ENCODE measurements around the gene TENM3.

Gene TENM3

GRCh38 chr4:182307746-182308145, 64.5 kb downstream of the TENM3 start:
- peak; percentile 39 for DNase-seq (ENCODE audit: extremely low read depth, low read depth)
- no peak for TF ChIP-seq CTCF (IDR thresholded peaks at IDR 0.05; ENCODE audit: low read depth, low read length)

- TF ChIP-seq CTCF (IDR thresholded peaks at IDR 0.05; ENCODE audit: low read depth, low read length): no peak
- no peak for DNase-seq (ENCODE audit: extremely low read depth, low read depth)
These were observed 66.7 kb downstream of the TENM3 start for GRCh38 chr4:182309877-182310276.

- TF ChIP-seq CTCF (IDR thresholded peaks at IDR 0.05; ENCODE audit: low read depth, low read length): no peak
- no peak for DNase-seq (ENCODE audit: extremely low read depth, low read depth)
These were observed 67.1 kb downstream of the TENM3 start for GRCh38 chr4:182310316-182310715.

- no peak for TF ChIP-seq CTCF (IDR thresholded peaks at IDR 0.05; ENCODE audit: low read depth, low read length)
- no peak for DNase-seq (ENCODE audit: extremely low read depth, low read depth)
These were observed 67.8 kb downstream of the TENM3 start for GRCh38 chr4:182310962-182311361.

GRCh38 chr4:182314537-182314936, 71.3 kb downstream of the TENM3 start:
- no peak for TF ChIP-seq CTCF (IDR thresholded peaks at IDR 0.05; ENCODE audit: low read depth, low read length)

GRCh38 chr4:182318256-182318655, 75.1 kb downstream of the TENM3 start:
- TF ChIP-seq CTCF (IDR thresholded peaks at IDR 0.05; ENCODE audit: low read depth, low read length): no peak
- DNase-seq (ENCODE audit: extremely low read depth, low read depth): no peak

More at GRCh38 chr4:182314537-182314936, 71.3 kb downstream of the TENM3 start:
- no peak for DNase-seq (ENCODE audit: extremely low read depth, low read depth)

GRCh38 chr4:182320092-182320491, 76.9 kb downstream of the TENM3 start:
- no peak for TF ChIP-seq CTCF (IDR thresholded peaks at IDR 0.05; ENCODE audit: low read depth, low read length)
- DNase-seq (ENCODE audit: extremely low read depth, low read depth): no peak
